Peyer's patch (tissue), 4 donors: ENCODE data around the gene CBLB.

Experiments
- CTCF ChIP-seq, 6 experiments: fragments of 450-650 bp in 4 of 6; fragments of 200-600 bp in 2 of 6; sonication (generic) in 1 of 6; IDR thresholded peaks; one replicate each; pipeline ENCODE4 v1.5.1; 2017 to 2019; ENCODE audit warnings: antibody characterized with exemption in 6 of 6, mild to moderate bottlenecking in 3 of 6, moderate library complexity in 1 of 6
- POLR2A ChIP-seq, 2 donors: fragments of 450-650 bp; IDR thresholded peaks; one replicate each; pipeline ENCODE4 v1.5.1; 2017; ENCODE audit warnings: antibody characterized with exemption in 2 of 2, mild to moderate bottlenecking in 2 of 2, moderate library complexity in 2 of 2

- TF ChIP-seq POLR2A (IDR thresholded peaks at IDR 0.05) (no peak), CTCF (IDR thresholded peaks at IDR 0.05) (no peak)
Observed at GRCh38 chr3:105816833-105817232, 52.0 kb downstream of the CBLB start.
